ENCODE measurements around the gene MBTD1.

Gene MBTD1

GRCh38 chr17:51144266-51145022 is 115.4 kb downstream of the MBTD1 start:
- DNase-seq (ENCODE audit: low spot score): no peak

GRCh38 chr17:51142597-51142996 is 117.3 kb downstream of the MBTD1 start:
- DNase-seq (ENCODE audit: low spot score): no peak

- DNase-seq (ENCODE audit: low spot score): no peak
Measured at GRCh38 chr17:51135956-51136355, 123.9 kb downstream of the MBTD1 start.

GRCh38 chr17:51133365-51133764 is 126.5 kb downstream of the MBTD1 start:
- DNase-seq (ENCODE audit: low spot score): no peak

- no peak for DNase-seq (ENCODE audit: low spot score)
Measured at GRCh38 chr17:51132964-51133319, 126.9 kb downstream of the MBTD1 start.

GRCh38 chr17:51128076-51128475 is 131.8 kb downstream of the MBTD1 start:
- DNase-seq (ENCODE audit: low spot score): no peak
